GM19438 (cell line): ENCODE results near the gene MRPL1.
"Not testable (repeated sequence)": the region's sequence is repeated elsewhere in the genome, so short reads cannot be mapped to it uniquely, and the experiment has no call there.

Experiments
- ATAC-seq: cut with Tn5 transposase; IDR thresholded peaks from one replicate; pipeline ENCODE4 v1.9.1; 2021; ENCODE audit warnings: low read depth; ENCODE audit not compliant: unreplicated experiment

Gene MRPL1

GRCh38 chr4:77911091-77911490, 48.5 kb downstream of the MRPL1 start:
- no peak for ATAC-seq

DNA sequence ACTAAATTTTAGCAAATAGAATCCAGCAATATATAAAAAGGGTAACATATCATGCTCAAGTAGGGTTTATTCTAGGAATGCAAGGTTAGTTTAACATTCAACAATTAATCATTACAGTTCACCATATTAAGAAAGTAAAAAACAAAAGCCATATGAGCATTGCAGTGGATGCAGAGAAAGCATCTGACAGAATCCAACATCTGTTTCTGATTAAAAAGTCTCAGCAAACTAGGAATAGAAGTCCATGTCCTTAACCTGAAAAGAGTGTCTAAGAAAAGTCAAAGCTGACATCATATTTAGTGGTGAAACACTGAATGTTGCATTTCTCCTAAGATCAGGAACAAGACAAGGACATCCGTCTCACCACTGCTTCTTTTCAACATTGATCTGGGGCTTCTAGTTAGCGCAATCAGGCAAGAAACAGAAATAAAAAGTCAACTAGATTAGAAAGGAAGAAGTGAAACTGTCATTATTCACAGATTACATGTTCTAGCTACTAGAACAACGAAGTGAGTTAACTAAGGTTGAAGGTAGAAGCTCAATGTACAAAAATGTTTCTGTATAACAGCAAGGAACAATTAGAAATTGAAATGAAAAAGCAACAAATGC, 49.3 kb downstream of the MRPL1 start:
- peak; percentile 85 for ATAC-seq

DNA sequence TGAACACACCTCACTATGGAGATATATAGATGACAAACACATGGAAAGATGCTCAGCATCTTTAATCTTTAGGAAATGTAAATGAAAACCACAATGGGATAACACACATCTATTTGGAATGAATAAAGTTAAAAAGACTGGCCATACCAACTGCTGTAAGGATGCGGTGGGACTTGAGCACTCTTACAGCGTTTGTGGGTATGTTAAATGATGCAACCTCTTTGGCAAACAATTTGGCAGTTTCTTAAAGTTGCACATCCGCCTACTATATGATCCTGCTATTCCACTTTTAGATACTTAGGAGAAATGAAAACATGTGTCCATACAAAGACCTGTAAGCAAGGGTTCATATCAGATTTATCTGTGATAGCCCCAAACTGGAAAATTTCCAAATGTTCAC, 50.7 kb downstream of the MRPL1 start:
- ATAC-seq = no peak

GRCh38 chr4:77917075-77917474, 54.4 kb downstream of the MRPL1 start:
- no peak for ATAC-seq

- no peak for ATAC-seq
These were observed 55.0 kb downstream of the MRPL1 start for GRCh38 chr4:77917601-77918000.

DNA sequence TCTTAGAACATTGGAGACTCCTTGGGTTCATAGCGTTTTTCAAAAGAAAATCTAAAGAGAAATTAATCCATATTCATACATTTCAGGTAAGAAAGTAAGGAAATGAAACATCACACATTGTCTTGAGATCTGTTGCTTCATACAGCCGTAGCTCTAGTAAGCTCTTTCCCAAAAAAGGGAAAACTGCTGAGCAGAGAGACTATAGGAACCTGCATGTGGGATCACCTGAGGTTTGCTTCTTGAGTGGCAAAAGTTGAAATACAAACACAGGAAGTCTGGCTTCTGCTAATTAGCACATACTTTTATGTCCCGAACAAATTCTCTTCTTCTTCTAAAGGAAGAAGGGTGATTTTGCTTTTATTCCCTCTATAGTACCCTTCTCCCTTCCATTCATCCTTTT, 57.7 kb downstream of the MRPL1 start:
- no peak for ATAC-seq

GRCh38 chr4:77921701-77922100, 59.1 kb downstream of the MRPL1 start:
- ATAC-seq = no peak

DNA sequence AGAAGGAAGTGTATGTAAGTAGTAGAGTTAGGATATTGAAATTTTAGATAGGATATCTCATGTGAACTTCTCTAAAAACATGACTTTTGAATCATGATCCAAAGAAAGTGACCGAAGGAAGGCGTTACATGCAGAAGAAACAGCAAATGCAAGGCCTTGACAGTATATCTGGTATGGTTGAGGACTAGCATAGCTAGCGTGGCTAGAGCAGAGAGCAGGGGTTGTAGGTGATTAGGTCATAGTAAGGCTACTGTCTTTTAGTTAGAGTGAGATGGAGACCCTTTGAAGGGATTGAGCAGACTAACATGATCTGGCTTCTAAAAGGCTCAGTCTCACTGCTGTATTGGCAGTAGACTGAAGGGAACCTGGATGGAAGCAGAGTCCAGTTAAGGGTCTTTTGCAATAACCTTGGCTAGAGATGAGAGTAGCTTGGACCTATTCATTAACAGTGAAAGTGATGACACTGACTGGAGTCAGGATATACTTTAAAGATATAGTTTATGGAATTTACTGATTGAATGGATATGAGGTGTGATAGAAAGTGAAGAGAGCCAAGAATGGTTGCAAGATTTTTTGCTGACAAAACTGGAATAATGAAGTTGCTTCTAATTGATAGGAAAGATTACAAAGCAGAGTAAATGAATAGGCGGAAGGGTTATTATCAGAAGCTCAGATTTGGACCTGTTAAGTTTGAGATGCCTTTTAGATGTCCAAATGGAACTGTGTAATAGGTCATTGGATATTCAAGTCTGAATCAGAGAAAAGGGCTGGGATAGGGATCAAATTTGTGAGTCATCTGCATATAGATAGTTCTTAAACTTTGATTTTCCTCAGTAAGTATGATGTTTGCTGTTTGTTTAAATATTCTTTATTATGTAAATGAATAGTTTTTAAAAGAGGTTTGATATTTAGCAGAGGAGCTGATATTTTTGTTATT, 59.8 kb downstream of the MRPL1 start:
- no peak for ATAC-seq

DNA sequence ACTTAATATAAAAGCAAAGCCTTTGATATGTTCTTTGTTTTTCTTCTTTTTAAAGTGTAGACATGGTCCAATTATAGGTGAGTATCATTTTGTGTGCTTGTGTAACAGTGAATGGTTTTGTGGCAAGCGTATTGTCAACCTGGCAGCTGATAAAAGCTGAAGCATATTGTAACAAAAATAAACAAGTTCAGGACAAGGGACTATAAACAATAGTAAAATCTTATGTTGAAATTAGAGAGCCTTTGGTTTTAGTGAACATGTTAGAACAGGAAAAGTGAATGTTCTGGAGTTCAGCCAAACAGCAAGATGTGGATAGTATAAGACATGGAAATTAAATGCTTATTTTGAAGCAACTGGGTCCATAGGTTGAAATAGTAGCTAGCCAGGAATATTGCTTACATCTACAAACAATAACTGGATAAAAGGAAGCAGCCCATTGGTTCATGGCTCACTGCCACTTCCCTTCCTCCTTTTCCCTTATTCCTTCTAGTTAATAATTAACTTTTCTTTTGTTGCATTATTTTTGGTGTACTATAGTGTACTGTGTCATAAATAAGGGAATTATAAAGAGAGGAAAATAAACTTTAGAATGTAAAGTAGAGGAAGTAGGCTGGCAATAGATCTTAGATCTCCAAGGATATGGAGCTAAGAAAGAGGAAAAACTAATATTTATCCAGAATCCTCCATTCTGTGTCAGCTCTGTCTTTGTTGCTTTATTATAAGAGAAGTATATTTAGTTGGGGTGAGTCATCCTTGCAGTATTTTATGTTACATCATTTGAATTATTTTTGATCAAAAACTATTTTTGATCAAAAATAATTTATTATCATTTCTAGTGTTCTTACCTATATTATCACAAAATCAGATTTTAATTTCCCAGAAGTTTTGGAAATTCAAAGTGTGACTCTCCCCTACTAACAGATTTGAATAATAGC, 65.6 kb downstream of the MRPL1 start:
- ATAC-seq = no peak

DNA sequence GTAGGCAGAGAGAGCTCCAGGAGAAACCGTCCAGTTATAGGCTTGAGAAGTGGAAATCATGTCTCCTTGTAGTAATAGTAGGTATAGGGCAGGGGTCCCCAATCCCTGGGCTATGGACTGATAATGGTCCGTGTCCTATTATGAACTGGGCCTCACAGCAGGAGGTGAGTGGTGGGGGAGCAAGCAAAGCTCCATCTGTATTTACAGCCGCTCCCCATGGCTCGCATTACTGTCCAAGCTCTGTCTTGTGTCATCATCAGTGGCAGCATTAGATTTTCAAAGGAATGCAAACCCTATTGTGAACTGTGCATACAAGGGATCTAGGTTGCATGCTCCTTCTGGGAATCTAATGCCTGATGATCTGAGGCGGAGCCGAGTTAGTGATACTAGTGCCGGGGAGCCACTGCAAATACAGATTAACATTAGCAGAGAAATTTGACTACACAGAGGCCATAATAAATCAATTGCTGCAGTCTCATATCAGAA, 67.6 kb downstream of the MRPL1 start:
- no peak for ATAC-seq

- no peak for ATAC-seq
These were observed 68.2 kb downstream of the MRPL1 start for GRCh38 chr4:77930876-77931275.

DNA sequence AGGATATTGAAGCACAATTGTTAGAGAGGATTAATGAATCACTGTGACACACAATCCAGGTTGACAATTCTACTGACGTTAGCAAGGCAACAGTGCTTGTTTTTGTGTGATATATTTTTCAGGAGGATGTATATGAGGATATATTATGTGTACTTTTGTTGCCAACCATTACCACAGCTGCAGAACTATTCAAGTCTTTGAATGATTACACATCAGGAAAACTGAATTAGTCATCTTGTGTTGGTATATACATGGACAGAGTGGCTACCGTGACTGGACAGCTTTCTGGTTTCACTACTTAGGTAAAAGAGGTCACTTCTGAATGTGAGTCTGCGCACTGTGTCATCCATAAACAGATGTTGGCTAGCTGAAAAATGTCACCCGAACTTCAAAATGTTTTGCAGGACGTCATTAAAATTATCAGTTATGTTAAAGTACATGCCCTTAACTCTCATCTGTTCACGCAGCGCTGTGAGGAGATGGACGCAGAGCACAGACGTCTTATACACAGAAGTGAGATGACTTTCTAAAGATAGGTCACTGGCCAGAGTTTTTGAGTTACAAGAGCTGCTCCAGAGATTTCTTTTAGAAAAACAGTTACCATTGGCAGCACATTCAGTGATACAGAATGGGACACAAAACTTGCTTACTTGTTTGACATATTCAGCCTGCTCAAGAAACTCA, 69.0 kb downstream of the MRPL1 start:
- no peak for ATAC-seq

DNA sequence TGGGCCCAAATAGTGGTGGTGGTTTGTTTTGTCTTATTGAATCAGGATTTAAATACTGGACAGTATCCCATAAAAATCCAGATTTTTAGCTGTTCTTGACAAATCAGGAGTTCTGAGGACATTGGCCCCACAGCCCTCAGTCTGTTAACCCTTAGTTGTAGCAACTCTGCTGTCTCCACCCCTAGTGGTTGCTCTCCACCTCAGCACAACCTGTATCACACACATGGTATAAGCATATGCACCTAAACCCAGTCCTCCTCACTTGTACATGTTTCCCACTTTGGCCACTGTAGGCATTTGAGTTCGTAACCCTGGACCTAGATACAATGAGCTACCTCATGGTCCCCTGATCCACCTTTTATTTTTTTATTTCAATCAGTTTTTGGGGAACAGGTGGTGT, 75.9 kb downstream of the MRPL1 start:
- ATAC-seq = no peak

DNA sequence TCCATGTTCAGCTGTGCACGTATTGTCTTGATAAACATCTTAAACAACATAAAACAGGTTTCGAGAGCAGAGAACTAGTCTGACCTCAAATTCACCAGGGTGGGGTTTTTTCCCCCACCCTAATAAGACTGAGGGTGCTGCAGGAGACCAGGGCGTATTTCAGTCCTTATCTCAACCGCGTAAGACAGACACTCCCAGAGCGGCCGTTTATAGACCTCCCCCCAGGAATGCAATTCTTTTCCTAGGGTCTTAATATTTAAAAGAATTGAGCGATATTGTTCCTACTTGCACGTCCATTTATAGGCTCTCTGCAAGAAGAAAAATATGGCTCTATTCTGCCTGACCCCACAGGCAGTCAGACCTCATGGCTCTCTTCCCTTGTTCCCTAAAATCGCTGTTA, 83.3 kb downstream of the MRPL1 start:
- ATAC-seq = not testable (repeated sequence)

DNA sequence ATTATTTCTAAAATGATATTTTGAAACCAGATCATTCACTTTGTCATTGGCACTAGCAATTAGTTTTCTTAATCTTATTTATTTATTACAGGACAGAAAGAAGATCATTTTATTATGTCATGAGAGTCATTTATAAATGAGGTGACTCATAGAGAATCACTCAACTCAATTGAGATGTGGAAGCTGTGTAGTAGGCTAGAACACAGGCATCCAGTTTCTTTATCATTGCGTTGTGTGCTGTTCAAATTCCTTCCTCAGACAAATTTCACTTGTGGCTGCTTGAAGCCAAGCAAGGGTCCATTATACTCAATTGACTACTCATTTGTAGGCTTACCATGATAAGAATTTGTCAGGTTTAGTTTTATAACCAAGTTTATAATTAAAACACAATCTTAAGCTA, 87.6 kb downstream of the MRPL1 start:
- no peak for ATAC-seq

- no peak for ATAC-seq
These were observed 89.8 kb downstream of the MRPL1 start for GRCh38 chr4:77952457-77952856.

- ATAC-seq = no peak
These were observed 92.1 kb downstream of the MRPL1 start for GRCh38 chr4:77954690-77955089.

DNA sequence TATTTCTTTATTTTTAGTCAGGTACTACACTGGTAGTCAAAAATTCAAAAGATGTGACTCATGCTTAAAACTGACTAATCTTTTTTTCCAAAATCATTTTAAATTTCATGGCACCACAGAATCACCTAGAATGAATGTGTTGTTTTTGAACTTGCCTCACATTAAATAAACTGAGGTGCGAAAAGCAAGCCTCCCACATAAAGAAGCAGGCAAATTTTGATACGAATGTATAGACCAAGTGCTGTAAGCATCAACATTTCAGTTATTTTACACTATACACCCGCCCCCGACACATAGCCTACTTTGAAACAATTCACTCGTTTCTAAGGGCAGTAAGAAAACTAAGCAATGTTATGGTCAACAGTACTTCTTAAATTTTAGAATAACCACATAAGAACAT, 94.3 kb downstream of the MRPL1 start:
- ATAC-seq = no peak

- no peak for ATAC-seq
These were observed 96.3 kb downstream of the MRPL1 start for GRCh38 chr4:77958897-77959296.
